Activated CD4-positive, alpha-beta T cell treated with anti-CD3 and anti-CD28 coated beads, Interleukin-2, amount 10 ng/mL, durations not matched to agents 24 days and 14 days (primary cell): ENCODE results near the gene TFF1. TPM values are rescaled to one million over a fixed set of nuclear protein-coding genes. Genes with fewer than 3 reads are reported as not detected.

Experiments
- DNase-seq: peaks from one replicate; pipeline ENCODE4 v3.0.0; 2022
- H3K27ac Mint-ChIP-seq: one replicate; pipeline ENCODE4 v1.8.0; 2022; ENCODE audit warnings: mild to moderate bottlenecking, mixed read lengths
- H3K27me3 Mint-ChIP-seq: one replicate; pipeline ENCODE4 v1.8.0; 2022; ENCODE audit warnings: mixed read lengths
- H3K36me3 Mint-ChIP-seq: one replicate; pipeline ENCODE4 v1.8.0; 2022; ENCODE audit warnings: low read depth, mild to moderate bottlenecking, mixed read lengths
- H3K4me1 Mint-ChIP-seq: one replicate; pipeline ENCODE4 v1.8.0; 2021; ENCODE audit warnings: mixed read lengths
- H3K4me3 Mint-ChIP-seq: one replicate; pipeline ENCODE4 v1.8.0; 2022; ENCODE audit warnings: mild to moderate bottlenecking, moderate library complexity, mixed read lengths
- H3K9me3 Mint-ChIP-seq: one replicate; pipeline ENCODE4 v1.8.0; 2021; ENCODE audit warnings: mixed read lengths
- intact Hi-C: fragments of 100-400 bp; cut with micrococcal nuclease; formaldehyde crosslinking; loops from one replicate; pipeline ENCODE4 v1.15.1; 2023
- total RNA-seq: library from RNA; stranded (reverse); gene quantifications from 2 replicates; pipeline ENCODE4 v1.2.3, GENCODE V29; 2022

TFF1 gene
- total RNA-seq, 1 donor from 2014 or later: not detected

DNA sequence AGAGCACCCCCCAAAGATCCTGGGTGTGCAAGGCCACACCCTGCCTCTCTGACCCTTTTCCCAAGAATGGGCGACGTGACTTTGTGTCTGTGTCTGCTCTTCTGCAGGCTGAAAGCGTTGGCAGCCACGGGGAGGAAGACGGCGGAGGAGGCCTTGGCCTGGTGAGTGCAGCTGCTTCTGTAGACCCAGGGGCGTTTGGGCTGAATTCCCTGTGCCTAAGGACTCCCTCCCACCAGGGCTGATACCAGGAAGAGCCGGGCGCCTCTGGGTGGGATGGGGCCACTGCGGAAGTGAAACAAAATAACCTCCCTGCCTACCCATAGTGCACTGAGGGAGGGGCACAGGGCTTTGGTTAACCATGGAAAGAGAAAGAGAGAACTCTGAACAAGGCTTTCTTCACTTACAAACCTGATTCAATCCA, 39.9 kb upstream of the TFF1 start:
- peaks cover 50% of the 10 kb centered on the region for H3K36me3 Mint-ChIP-seq
- peaks cover 49% of the 10 kb centered on the region for H3K4me1 Mint-ChIP-seq
- peak; percentile 91 for DNase-seq
- peaks cover 6% of the 10 kb centered on the region for H3K9me3 Mint-ChIP-seq
- intact Hi-C loops: loop anchor here (1.0 to 5.0 kb wide), 4 partner anchors 9 to 34 kb away; no protein-coding TSS in a partner anchor
- H3K27ac Mint-ChIP-seq: peak overlapping the region; percentile 88
- peak overlapping the region; percentile 93 for H3K4me3 Mint-ChIP-seq
- no peaks in the 10 kb centered on the region for H3K27me3 Mint-ChIP-seq

DNA sequence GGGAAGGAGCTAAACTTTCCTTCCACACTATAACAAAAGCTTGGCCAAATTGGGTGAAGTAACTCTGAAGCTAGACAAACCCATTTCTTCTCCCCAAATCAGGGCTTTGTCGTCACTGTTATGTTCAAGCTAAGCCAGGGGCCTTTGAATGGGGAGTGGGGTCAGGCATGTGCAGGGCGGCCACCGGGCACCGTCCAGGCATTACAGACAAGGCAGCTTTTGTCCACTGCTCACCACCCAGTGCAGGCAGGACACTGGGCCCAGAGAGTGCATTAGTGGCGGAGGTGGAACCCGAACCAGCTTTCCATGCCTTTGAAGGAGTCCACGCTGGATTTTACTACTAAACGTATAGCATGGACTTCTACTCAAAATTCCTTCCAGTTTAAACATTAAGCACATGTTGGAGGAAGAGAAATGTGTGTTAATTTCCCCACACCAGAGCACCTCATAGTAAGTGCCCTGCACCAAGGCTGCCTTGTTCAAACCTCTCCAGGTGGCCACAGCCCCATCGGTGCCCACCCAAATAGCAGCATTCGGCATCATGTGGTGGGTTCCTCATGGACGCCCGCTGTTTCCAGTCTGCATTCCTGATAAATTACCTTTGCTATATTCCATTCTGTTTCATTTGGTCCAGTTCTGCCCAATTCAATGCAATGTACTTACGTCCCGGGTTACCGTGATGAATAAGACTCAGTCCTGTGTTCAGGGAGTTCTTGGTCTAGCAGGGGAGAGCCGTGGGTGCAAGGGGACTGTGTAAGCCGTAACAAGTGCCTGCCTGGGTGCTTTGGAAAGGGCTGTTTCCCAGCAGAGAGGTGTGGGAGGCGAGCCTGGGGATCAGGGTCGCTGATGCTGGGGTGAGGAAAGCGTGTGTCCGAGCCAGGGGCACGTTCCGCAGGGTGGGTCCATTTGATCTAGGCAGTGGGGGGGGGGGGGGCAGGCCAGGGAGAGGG, 39.0 kb upstream of the TFF1 start:
- Mint-ChIP-seq H3K4me1 (peaks cover 52% of the 10 kb centered on the region), H3K27me3 (no peaks in the 10 kb centered on the region), H3K36me3 (peaks cover 50% of the 10 kb centered on the region), H3K9me3 (peaks cover 6% of the 10 kb centered on the region), H3K27ac (peak overlapping the region; percentile 88), H3K4me3 (peak overlapping the region; percentile 93)
- intact Hi-C loops: loop anchor here (1.0 to 5.0 kb wide), 6 partner anchors 10 to 169 kb away; no protein-coding TSS in a partner anchor
- no peak for DNase-seq

DNA sequence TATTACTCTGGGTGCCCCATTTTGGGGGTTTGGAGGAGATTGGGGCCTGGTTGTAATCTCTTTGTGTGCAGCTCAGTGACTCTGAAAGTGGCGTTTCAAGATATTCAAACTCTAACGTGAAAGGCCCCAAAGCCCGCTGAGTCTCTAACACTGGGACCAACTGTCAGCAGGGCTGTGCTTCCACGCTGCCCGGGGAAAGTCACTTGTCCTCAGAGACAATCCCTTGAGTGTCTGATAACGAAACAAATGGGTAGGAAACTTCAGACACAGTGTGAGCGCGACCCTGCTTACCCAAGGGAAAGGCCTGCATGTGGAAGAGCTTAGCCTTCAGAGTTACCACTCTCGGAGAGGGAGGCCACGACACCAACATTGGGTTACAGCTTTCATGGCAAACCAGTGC, 38.2 kb upstream of the TFF1 start:
- peak; percentile 79 for DNase-seq
- H3K4me3 Mint-ChIP-seq: peak overlapping the region; percentile 93
- H3K27me3 Mint-ChIP-seq: no peaks in the 10 kb centered on the region
- peaks cover 6% of the 10 kb centered on the region for H3K9me3 Mint-ChIP-seq
- peak overlapping the region; percentile 88 for H3K27ac Mint-ChIP-seq
- intact Hi-C loops: loop anchor here (2.0 kb wide), 1 partner anchor 14 kb away; no protein-coding TSS in a partner anchor
- H3K36me3 Mint-ChIP-seq: peaks cover 50% of the 10 kb centered on the region
- peaks cover 49% of the 10 kb centered on the region for H3K4me1 Mint-ChIP-seq

DNA sequence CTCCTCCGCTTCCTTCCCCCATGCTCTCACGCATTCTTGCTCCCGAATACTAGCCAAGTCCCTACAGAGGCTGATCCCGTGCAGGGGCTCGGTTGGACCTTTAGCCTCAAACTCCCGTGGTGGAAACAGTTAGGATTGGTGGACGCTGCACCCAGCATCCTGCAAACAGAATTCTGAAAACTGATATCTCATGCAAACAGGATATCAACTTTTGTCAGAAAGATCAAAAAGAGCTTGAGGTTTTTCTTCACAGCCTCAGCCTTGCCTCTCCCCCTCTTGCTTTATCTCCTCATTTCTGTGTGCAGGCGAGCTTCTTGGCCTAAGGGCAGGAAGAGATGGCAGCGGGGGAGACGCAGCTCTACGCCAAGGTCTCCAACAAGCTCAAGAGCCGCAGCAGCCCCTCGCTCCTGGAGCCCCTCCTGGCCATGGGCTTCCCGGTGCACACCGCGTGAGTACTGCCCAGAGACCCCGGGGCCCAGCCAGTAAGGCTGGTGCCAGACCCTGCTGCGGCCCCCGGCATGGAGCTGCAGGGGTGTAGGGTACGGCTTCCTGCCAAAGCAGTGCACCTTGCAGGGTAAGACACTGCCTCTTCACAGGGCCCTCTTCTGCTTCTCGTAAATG, 37.4 kb upstream of the TFF1 start, which contains the start of gene UBASH3A:
TSS of gene UBASH3A (plus strand) at position 292 of the 621 bp plus-strand sequence. CDS start at position 336, 44 bp downstream.
- Mint-ChIP-seq H3K4me1 (peaks cover 50% of the 10 kb centered on the region), H3K9me3 (peaks cover 6% of the 10 kb centered on the region), H3K4me3 (peak within 1 kb of the TSS; percentile 93), H3K36me3 (peaks cover 52% of the 10 kb centered on the region), H3K27me3 (no peaks in the 10 kb centered on the region), H3K27ac (peak within 1 kb of the TSS; percentile 88)
- intact Hi-C loops: loop anchor here (2.0 kb wide), 1 partner anchor 13 kb away; no protein-coding TSS in a partner anchor
- DNase-seq: peak; percentile 90

DNA sequence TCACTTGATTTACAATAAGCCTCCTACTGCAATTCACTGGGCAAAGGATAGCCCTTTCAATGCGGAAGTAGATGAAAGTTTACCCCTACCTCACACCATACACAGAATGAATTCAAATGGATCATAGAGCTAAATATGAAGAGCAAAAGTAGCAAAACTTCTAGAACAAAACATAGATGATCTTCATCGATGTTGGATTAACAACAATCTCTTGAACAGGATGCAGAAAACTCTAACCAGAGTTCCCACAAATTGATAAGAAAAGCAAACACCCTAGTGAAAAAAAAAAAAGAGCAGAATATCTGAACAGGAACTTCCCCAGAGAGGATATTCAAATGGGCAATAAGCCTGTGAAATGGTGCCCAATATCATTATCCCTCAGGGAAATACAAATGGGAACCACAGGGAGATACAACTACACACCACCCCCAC, 35.5 kb upstream of the TFF1 start:
- intact Hi-C loops: loop anchor here (1.0 to 2.0 kb wide), 5 partner anchors 9 to 399 kb away; no protein-coding TSS in a partner anchor
- H3K27me3 Mint-ChIP-seq: no peaks in the 10 kb centered on the region
- H3K36me3 Mint-ChIP-seq: peaks cover 48% of the 10 kb centered on the region
- peak overlapping the region; percentile 89 for H3K27ac Mint-ChIP-seq
- peaks cover 51% of the 10 kb centered on the region for H3K4me1 Mint-ChIP-seq
- peak overlapping the region; percentile 66 for H3K4me3 Mint-ChIP-seq
- no peak for DNase-seq
- peaks cover 6% of the 10 kb centered on the region for H3K9me3 Mint-ChIP-seq

DNA sequence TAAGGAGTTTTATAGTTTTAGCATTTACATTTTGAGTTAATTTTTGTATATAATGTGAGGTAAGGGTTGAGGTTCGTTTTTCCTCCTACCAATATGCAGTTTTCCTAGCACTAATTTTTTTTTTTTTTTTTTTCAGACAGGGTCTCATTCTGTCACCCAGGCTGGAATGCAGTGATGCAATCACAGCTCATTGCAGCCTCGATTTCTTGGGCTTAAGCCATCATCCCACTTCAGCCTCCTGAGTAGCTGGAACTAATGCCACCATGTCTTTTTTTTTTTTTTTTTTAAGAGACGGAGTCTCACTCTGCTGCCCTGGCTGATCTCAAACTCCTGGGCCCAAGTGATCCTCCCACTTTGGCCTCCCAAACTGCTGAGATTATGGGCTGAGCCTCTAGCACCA, 34.8 kb upstream of the TFF1 start:
- Mint-ChIP-seq H3K27ac (peak overlapping the region; percentile 89), H3K27me3 (no peaks in the 10 kb centered on the region), H3K36me3 (peaks cover 42% of the 10 kb centered on the region), H3K9me3 (peaks cover 6% of the 10 kb centered on the region), H3K4me1 (peaks cover 46% of the 10 kb centered on the region), H3K4me3 (peak overlapping the region; percentile 66)
- no peak for DNase-seq
- intact Hi-C loops: loop anchor here (1.0 to 2.0 kb wide), 5 partner anchors 8 to 398 kb away; no protein-coding TSS in a partner anchor

DNA sequence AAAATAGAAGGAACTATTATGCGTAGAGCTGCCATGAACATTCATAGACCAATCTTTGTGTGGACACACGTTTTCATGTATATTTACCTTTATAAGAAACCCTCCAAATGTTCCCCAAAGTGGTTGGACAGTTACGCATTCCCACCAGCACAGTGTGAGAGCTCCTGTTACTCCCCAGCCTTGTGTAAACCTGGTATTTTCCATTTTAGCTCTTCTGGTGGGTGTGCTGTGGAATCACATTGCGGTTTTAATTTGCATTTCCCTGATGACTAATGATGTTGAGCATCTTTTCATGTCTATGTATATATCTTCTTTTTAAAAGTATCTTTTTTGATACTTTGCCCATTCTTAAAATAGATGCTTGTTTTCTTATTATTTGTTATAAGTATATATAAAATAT, 34.2 kb upstream of the TFF1 start:
- H3K27ac Mint-ChIP-seq: peak overlapping the region; percentile 74
- H3K36me3 Mint-ChIP-seq: peaks cover 39% of the 10 kb centered on the region
- DNase-seq: peak; percentile 76
- peak overlapping the region; percentile 63 for H3K4me3 Mint-ChIP-seq
- peaks cover 6% of the 10 kb centered on the region for H3K9me3 Mint-ChIP-seq
- intact Hi-C loops: loop anchor here (1.0 to 2.0 kb wide), 5 partner anchors 14 to 398 kb away; no protein-coding TSS in a partner anchor
- peaks cover 48% of the 10 kb centered on the region for H3K4me1 Mint-ChIP-seq
- no peaks in the 10 kb centered on the region for H3K27me3 Mint-ChIP-seq

DNA sequence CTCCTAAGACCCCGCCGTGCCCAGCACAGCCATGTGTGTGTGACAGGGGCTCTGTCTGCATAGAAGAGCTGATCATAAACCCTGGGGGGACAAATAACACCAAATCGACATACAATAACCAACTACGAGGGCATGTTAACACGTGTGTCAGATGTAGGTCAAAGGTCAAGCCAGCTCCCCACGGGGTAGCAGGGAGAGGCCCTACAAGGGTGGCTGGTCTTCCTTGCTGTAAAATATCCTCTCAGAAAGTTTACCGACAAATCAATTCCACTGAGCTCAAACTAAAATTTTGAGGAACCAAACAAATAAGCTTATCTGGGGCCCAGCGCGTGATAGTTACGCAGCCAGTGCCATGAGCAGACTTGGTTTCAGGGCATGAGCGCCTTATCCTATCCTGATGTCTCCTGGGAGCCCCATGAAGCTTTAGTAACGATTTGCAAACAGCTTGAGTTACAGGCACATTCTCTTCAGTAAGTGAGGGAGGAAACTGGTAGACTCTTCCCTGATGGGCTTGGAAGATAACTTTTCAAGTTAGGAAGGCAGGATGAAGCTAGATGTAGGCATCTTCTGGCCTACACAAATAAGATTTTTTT, 32.2 kb upstream of the TFF1 start:
- Mint-ChIP-seq H3K27me3 (no peaks in the 10 kb centered on the region), H3K9me3 (peaks cover 6% of the 10 kb centered on the region), H3K4me3 (peak overlapping the region; percentile 9), H3K27ac (peak overlapping the region; percentile 49), H3K36me3 (peaks cover 33% of the 10 kb centered on the region), H3K4me1 (peaks cover 56% of the 10 kb centered on the region)
- intact Hi-C loops: no loop called here
- no peak for DNase-seq

DNA sequence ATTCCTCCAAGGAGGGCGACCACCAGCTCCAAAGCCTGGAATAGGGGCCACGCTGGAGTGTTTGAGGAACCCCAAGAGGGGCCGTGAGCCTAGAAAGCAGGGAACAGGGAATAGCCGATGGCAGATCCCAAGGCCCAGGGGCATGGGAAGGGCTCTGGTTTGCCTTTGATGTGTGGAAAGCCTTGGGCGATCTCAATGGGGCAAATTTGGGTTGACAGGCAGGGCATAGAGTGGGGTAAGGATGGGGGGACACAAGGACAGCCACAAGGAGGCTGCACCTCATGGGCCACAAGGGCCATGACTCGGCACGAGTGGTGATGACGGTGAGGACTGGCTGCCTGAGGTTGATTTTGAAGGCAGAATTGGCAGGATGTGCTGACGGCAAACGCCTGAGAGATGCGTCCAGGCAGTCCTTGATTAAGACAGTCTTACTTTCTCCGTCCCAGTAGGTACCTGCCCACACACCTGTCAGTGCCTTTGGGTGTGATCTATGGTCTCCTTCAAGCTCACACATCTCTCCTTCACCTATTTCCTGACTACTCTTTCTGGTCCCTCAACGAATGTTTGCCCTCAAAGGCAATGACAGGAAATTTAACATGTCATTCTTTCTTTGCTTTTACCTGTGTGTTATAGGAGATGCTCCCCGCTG, 31.5 kb upstream of the TFF1 start:
- intact Hi-C loops: no loop called here
- no peak for DNase-seq
- peak overlapping the region; percentile 49 for H3K27ac Mint-ChIP-seq
- H3K27me3 Mint-ChIP-seq: no peaks in the 10 kb centered on the region
- peaks cover 34% of the 10 kb centered on the region for H3K36me3 Mint-ChIP-seq
- peaks cover 60% of the 10 kb centered on the region for H3K4me1 Mint-ChIP-seq
- peak overlapping the region; percentile 9 for H3K4me3 Mint-ChIP-seq
- H3K9me3 Mint-ChIP-seq: peaks cover 6% of the 10 kb centered on the region

DNA sequence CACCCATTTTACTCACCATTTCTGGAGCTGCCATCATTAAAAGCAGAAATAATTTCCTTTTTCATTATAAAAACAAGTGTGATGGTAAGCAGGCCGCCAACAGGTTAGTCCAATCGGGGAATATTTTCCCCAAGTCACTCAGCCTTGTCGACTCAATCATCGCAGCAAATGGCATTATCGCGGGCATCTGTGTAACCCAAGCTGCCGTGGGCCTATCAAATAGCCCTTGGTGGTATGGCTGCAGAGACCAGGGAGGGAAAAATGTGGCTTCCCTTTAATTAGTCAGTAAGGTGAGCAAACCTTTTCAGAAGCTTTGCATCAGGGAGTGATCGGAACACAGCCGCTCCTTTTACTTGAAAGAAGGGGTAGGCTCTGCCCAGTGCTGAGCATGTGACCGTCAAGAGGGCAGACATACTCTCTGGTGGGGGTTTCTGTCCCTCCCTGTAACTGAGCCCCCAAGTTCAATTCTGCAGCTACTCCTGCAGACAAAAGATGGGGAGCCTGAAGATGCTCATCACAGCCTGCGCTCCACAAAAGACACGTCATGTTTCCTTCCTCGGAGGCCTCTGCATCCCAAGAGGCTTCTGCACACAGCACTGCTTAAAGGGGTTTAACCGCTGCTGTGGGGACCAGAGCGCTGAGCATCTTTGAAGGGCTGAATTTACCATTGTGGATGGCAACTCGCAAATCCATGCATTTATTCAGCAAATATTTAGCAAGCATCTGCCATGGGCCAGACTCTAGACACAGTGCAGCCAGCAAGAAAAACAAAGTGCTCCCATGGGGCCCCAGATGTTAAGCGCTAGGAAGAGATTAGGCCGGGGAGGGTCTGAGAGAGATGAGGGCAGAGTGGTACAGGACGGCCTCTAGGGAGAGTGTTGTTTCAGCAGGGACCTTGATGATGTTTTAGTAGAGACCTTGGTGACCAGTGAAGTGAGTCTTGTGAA, 30.7 kb upstream of the TFF1 start:
- DNase-seq: no peak
- Mint-ChIP-seq H3K27ac (peak overlapping the region; percentile 34), H3K4me1 (peaks cover 61% of the 10 kb centered on the region), H3K9me3 (peaks cover 6% of the 10 kb centered on the region), H3K4me3 (no peak overlapping the region), H3K27me3 (no peaks in the 10 kb centered on the region), H3K36me3 (peaks cover 39% of the 10 kb centered on the region)
- intact Hi-C loops: no loop called here

DNA sequence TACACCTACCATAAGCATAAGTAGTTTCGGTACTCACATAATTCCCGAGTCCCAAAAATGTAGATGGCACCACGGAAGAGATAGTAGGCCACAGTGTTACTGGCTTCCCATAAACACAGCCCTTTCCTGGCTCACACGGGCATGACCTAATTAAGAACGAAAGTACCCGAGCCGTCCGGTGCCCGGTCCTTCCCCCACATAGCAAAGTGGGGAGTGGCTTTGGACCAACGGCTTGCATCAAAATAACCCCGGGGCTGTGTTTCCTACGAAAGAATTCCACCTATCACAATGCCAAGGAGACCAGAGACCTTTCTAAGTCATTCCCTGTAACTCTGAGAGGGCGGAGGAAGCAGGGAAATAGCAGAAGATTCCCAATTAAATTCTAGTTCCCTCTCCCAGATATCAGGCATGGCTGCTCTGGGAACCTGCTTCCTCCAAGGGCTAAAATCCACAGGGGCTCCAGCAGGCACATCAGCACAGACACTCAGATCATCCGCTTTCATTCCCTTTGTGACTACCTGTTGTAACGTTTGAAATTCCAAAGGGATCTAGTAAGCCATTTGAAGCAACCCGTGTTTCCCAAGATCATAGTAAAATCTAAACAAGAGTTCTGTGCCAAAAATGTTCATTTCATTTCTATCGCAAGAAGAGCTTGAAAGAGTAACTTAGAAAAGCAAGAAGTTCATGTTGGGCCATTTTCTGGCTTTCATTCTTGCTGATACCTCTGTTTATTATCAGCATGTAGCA, 29.7 kb upstream of the TFF1 start, which contains the start of gene TMPRSS3:
TSS of gene TMPRSS3 (minus strand) at position 148 of the 747 bp plus-strand sequence. CDS start 635 bp downstream, outside the sequence.
- intact Hi-C loops: no loop called here
- Mint-ChIP-seq H3K4me1 (peaks cover 61% of the 10 kb centered on the region), H3K36me3 (peaks cover 38% of the 10 kb centered on the region), H3K4me3 (no peak within 1 kb of the TSS), H3K9me3 (no peaks in the 10 kb centered on the region), H3K27ac (no peak within 1 kb of the TSS), H3K27me3 (no peaks in the 10 kb centered on the region)
- DNase-seq: no peak
